ENCODE data around the gene FLII. TPM values are rescaled to one million over a fixed set of nuclear protein-coding genes. Genes with fewer than 3 reads are reported as not detected.
A peak's percentile ranks its signal among the peaks of the same experiment; 100 is the strongest.

Gene FLII
- total and polyA plus RNA-seq, 8 donors = 142 to 282 (median 173) TPM

GRCh38 chr17:18229254-18229653 lies 29.3 kb downstream of the FLII start:
- no peaks in the 10 kb centered on the region for H3K4me1 ChIP-seq
- no peak overlapping the region for H3K27ac ChIP-seq
- no peak for DNase-seq
- ATAC-seq = no peak
- no peak for FAIRE-seq
- no peaks in the 10 kb centered on the region for H3K27me3 ChIP-seq
- no peak for TF ChIP-seq CTCF (IDR thresholded peaks at IDR 0.05)
- intact Hi-C loops (cut with DNase I) = no loop called here
- no peaks in the 10 kb centered on the region for H3K9me3 ChIP-seq
- no peak overlapping the region for H3K4me3 ChIP-seq
- 81 to 87% methylated on average over 4 of the region's 4 CpGs for WGBS, 2 donors
- no peaks in the 10 kb centered on the region for H3K36me3 ChIP-seq

GRCh38 chr17:18228176-18228682 lies 30.3 kb downstream of the FLII start:
- ATAC-seq (no peak), DNase-seq (no peak), FAIRE-seq (no peak)
- intact Hi-C loops (cut with DNase I) = no loop called here
- no peaks in the 10 kb centered on the region for H3K27me3 ChIP-seq
- no peak for TF ChIP-seq CTCF (IDR thresholded peaks at IDR 0.05)
- H3K4me3 ChIP-seq = no peak overlapping the region
- H3K27ac ChIP-seq = no peak overlapping the region
- H3K36me3 ChIP-seq = no peaks in the 10 kb centered on the region
- WGBS, 2 donors = 79 to 88% methylated on average over 10 of the region's 10 CpGs
- no peaks in the 10 kb centered on the region for H3K9me3 ChIP-seq
- no peaks in the 10 kb centered on the region for H3K4me1 ChIP-seq

- FAIRE-seq (no peak), DNase-seq (no peak), ATAC-seq (no peak)
- WGBS, 2 donors = 95 to 99% methylated on average over 5 of the region's 5 CpGs
- H3K36me3 ChIP-seq = no peaks in the 10 kb centered on the region
- no peaks in the 10 kb centered on the region for H3K4me1 ChIP-seq
- no peaks in the 10 kb centered on the region for H3K9me3 ChIP-seq
- no peaks in the 10 kb centered on the region for H3K27me3 ChIP-seq
- no peak for TF ChIP-seq CTCF (IDR thresholded peaks at IDR 0.05)
- no peak overlapping the region for H3K4me3 ChIP-seq
- no peak overlapping the region for H3K27ac ChIP-seq
- intact Hi-C loops (cut with DNase I) = no loop called here
These were observed 30.9 kb downstream of the FLII start for GRCh38 chr17:18227635-18228034.

GRCh38 chr17:18226284-18226945 lies 32.1 kb downstream of the FLII start:
- DNase-seq = no peak
- intact Hi-C loops (cut with DNase I) = no loop called here

More at GRCh38 chr17:18226284-18226945, 32.1 kb downstream of the FLII start:
- WGBS, 2 donors = 33 to 34% methylated on average over 16 of the region's 16 CpGs
- Histone ChIP-seq H3K9me3 (no peaks in the 10 kb centered on the region), H3K4me3 (peak overlapping the region; percentile 35 to 57 (median 46)), H3K27me3 (no peaks in the 10 kb centered on the region), H3K27ac (no peak overlapping the region), H3K36me3 (no peaks in the 10 kb centered on the region), H3K4me1 (no peaks in the 10 kb centered on the region)
- ATAC-seq = no peak
- no peak for FAIRE-seq
- TF ChIP-seq CTCF (IDR thresholded peaks at IDR 0.05) = no peak

Measured in pancreas (tissue), 10 donors.